Hypothalamus (tissue), 51 donors: Measurements from ENCODE around the gene SLCO1A2.

ENCODE experiments used
- DNase-seq, 51 donors: peaks; one replicate each; lab custom pipeline; 2025; lab: John Stamatoyannopoulos, UW

Gene SLCO1A2

DNA sequence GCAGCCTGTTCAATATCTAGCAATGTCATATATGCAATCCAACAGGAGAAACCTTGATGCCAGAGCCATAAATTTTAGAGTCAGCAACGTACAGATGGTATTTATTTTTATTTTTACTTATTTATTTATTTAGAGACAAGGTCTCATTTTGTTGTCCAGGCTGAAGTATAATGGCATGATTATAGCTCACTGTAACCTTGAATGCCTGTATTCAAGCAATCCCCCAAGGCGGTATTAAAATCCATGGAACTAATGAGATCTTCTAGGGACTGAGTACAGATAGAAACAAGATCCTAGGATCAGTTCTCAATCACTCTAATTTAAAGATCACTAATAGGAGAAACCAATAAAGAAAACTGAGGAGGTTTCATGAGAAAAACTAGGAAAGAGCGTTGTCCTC is 114.5 kb downstream of the SLCO1A2 start:
- DNase-seq: no peak

DNA sequence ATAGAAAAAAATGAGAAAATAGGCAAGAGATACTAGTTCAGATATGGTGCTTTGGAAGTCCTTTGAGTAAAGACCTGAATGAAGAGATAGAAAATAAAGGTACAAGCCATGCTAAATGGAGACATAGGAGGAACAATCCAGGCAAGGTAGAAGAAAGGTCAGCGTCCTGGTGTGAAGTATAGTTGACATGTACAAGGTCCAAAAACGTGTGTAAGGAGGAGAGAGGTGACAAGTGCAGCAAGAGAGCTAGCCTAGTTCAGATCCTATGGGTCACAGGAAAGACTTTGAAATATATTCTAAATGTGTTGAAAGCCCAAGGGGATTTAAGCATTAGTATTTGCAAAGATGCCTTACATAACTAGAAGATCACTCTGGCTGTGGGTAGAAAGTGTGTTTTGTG is 115.5 kb downstream of the SLCO1A2 start:
- DNase-seq: no peak
